GM23248 (cell line): ENCODE data around the gene RPAP2. TPM values are rescaled to one million over a fixed set of nuclear protein-coding genes. Genes with fewer than 3 reads are reported as not detected.
"Not testable (repeated sequence)": the region's sequence is repeated elsewhere in the genome, so short reads cannot be mapped to it uniquely, and the experiment has no call there.

Experiments
- DNase-seq: peaks from one replicate; pipeline ENCODE4 v3.0.0-alpha.2; 2015
- H2AFZ ChIP-seq: fragments of 200-600 bp; sonication (generic); 2 replicates; pipeline ENCODE4 v1.6.1; 2016; ENCODE audit warnings: antibody characterized with exemption
- H3F3A ChIP-seq: fragments of 200-600 bp; sonication (generic); 2 replicates; pipeline ENCODE4 v1.6.1; 2016; ENCODE audit warnings: mild to moderate bottlenecking, antibody characterized with exemption, mixed run types; ENCODE audit not compliant: insufficient read depth
- H3K27ac ChIP-seq: fragments of 200-600 bp; sonication (generic); 2 replicates; pipeline ENCODE4 v1.5.1; 2016; ENCODE audit warnings: mild to moderate bottlenecking
- H3K27me3 ChIP-seq: fragments of 200-600 bp; sonication (generic); replicated peaks from 2 replicates; pipeline ENCODE4 v1.6.1; 2016; ENCODE audit warnings: mild to moderate bottlenecking; ENCODE audit not compliant: insufficient read depth
- H3K36me3 ChIP-seq: fragments of 200-600 bp; sonication (generic); 2 replicates; pipeline ENCODE4 v1.6.1; 2016; ENCODE audit warnings: low read depth, mild to moderate bottlenecking
- H3K4me1 ChIP-seq: fragments of 200-600 bp; sonication (generic); 2 replicates; pipeline ENCODE4 v1.6.1; 2016; ENCODE audit warnings: mild to moderate bottlenecking; ENCODE audit not compliant: insufficient read depth
- H3K4me2 ChIP-seq: fragments of 200-600 bp; sonication (generic); one replicate; pipeline ENCODE4 v1.6.1; 2016; ENCODE audit warnings: mild to moderate bottlenecking; ENCODE audit not compliant: unreplicated experiment
- H3K4me3 ChIP-seq: fragments of 200-600 bp; sonication (generic); 2 replicates; pipeline ENCODE4 v1.5.1; 2016; ENCODE audit warnings: mild to moderate bottlenecking
- H3K79me2 ChIP-seq: fragments of 200-600 bp; sonication (generic); 2 replicates; pipeline ENCODE4 v1.6.1; 2016; ENCODE audit warnings: mild to moderate bottlenecking; ENCODE audit not compliant: insufficient read depth
- H3K9ac ChIP-seq: fragments of 200-600 bp; sonication (generic); 2 replicates; pipeline ENCODE4 v1.6.1; 2016; ENCODE audit warnings: mild to moderate bottlenecking
- H3K9me2 ChIP-seq: fragments of 200-600 bp; sonication (generic); 2 replicates; pipeline ENCODE4 v1.6.1; 2016; ENCODE audit warnings: mixed run types, mild to moderate bottlenecking, moderate library complexity; ENCODE audit not compliant: insufficient read depth
- H3K9me3 ChIP-seq: fragments of 200-600 bp; sonication (generic); one replicate; pipeline ENCODE4 v1.6.1; 2017; ENCODE audit warnings: low read depth
- H4K20me1 ChIP-seq: fragments of 200-600 bp; sonication (generic); 2 replicates; pipeline ENCODE4 v1.6.0; 2016; ENCODE audit not compliant: insufficient read depth
- EZH2 ChIP-seq: fragments of 200-600 bp; sonication (generic); IDR thresholded peaks from 2 replicates; pipeline ENCODE4 v1.6.1; 2018; ENCODE audit warnings: antibody characterized with exemption, mild to moderate bottlenecking; ENCODE audit not compliant: insufficient read depth, poor library complexity, severe bottlenecking
- EZH2phosphoT487 ChIP-seq: fragments of 200-600 bp; sonication (generic); IDR thresholded peaks from 2 replicates; pipeline ENCODE4 v1.6.1; 2018; ENCODE audit warnings: antibody characterized with exemption, moderate library complexity, mild to moderate bottlenecking, low read depth; ENCODE audit not compliant: insufficient read depth
- WGBS, 2 experiments: methylation state at CpG; one replicate each; pipeline ENCODE4 v1.1.6; 2015 to 2017; ENCODE audit warnings: low lambda C conversion rate in 2 of 2, low coverage in 1 of 2; ENCODE audit errors: missing lambda C conversion rate in 2 of 2; 5-methylcytosine and 5-hydroxymethylcytosine counted together
- in situ Hi-C: fragments of 300-500 bp; cut with MboI; formaldehyde crosslinking; loops from 2 replicates; pipeline ENCODE4 v1.15.0; 2020
- polyA plus RNA-seq: library from polyadenylated mRNA; unstranded; fragments of >200 nt; fragmentation: Nextera tagmentation; extraction: Ambion mirVana; gene quantifications from 2 replicates; pipeline ENCODE4 v1.2.1, GENCODE V29; 2016
- total RNA-seq: library from RNA; depleted of rRNA; stranded (reverse); fragments of >200 nt; shearing (Covaris generic); gene quantifications from 2 replicates; pipeline ENCODE4 v1.2.3, GENCODE V29; 2014

Gene RPAP2
- total and polyA plus RNA-seq, 2 experiments from 2014 or later: 17.4 to 25.8 TPM

DNA sequence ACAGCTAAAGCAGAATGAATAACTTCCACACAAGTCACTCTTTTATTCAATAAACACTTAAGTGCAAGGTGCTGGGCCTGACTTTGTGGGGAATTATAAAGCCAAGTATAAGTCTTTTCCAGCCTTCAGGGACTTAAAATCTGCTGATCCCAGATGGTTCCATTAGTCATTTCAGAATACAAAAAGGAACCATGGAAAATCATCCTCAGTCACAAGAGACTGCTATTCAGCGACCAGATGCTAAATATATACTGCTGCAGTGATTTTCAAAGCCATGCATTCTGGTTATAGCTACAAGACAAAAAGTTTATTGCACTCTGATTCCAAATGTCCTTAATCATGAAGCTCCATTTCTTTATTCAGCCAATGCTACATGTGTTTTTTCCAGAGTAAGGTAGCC is 25.8 kb upstream of the RPAP2 start:
- TF ChIP-seq EZH2 (no peak), EZH2phosphoT487 (no peak)
- 6 to 13% methylated on average over 1 of the region's 1 CpG for WGBS, 2 experiments
- in situ Hi-C loops: no loop called here

DNA sequence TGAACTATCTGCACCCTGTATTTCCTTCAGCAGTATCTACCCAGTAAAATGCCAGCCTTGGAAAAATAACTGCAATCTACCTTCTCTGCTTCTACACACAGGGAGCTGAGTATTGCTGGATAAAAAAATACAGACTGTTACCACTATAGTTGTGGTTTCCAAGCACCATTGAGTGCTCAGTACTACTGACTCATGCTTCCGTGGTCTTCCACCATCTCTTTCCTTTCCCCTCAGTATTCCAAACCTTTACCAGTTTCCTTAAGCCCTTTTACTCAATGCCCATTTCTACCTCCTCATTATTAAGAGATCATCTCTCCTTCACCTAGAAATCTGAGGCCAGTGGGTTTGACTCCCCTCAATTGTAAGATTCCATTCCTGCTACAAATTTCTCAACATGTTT is 23.9 kb upstream of the RPAP2 start:
- Histone ChIP-seq H3K27me3 (no peaks in the 10 kb centered on the region), H3K9ac (no peak overlapping the region), H3K4me1 (peaks cover 8% of the 10 kb centered on the region), H3K9me2 (no peaks in the 10 kb centered on the region), H3K4me3 (no peak overlapping the region), H2AFZ (no peak overlapping the region), H4K20me1 (no peaks in the 10 kb centered on the region), H3K27ac (no peak overlapping the region), H3K79me2 (no peaks in the 10 kb centered on the region), H3F3A (no peaks in the 10 kb centered on the region), H3K9me3 (no peaks in the 10 kb centered on the region), H3K4me2 (no peak overlapping the region), H3K36me3 (no peaks in the 10 kb centered on the region)
- WGBS, 2 experiments: 75 to 92% methylated on average over 1 of the region's 1 CpG
- in situ Hi-C loops: no loop called here
- peak; percentile 6 for DNase-seq
- TF ChIP-seq EZH2phosphoT487 (no peak), EZH2 (no peak)

More for the DNA sequence above, 25.8 kb upstream of the RPAP2 start:
- H3K9me3 ChIP-seq: no peaks in the 10 kb centered on the region
- H3K27ac ChIP-seq: no peak overlapping the region
- H3K79me2 ChIP-seq: no peaks in the 10 kb centered on the region
- no peaks in the 10 kb centered on the region for H3K27me3 ChIP-seq
- H4K20me1 ChIP-seq: no peaks in the 10 kb centered on the region
- no peak overlapping the region for H3K4me3 ChIP-seq
- H3K4me2 ChIP-seq: no peak overlapping the region
- peaks cover 7% of the 10 kb centered on the region; the same call in 1 of the 2 replicates for H3K36me3 ChIP-seq
- H3K4me1 ChIP-seq: peaks cover 8% of the 10 kb centered on the region
- no peak overlapping the region for H2AFZ ChIP-seq
- no peak for DNase-seq
- H3F3A ChIP-seq: no peaks in the 10 kb centered on the region
- no peak overlapping the region for H3K9ac ChIP-seq
- H3K9me2 ChIP-seq: no peaks in the 10 kb centered on the region

DNA sequence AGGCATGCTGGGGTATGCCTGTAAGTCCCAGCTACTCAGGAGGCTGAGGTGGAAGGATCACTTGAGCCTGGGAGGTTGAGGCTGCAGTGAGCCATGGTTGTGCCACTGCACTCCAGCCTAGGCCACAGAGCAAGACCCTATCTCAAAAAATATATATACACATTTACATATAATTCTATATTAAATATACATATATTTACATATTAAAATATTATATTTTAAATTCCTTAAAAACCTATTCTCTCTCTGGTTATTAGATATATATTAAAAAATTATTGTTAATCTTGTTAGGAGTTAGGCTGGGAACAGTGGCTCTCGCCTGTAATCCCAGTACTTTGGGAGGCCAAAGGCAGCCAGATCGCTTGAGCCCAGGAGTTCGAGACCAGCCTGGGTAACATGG is 22.8 kb upstream of the RPAP2 start:
- no peak overlapping the region for H3K27ac ChIP-seq
- H3K9me3 ChIP-seq: no peaks in the 10 kb centered on the region
- H3K9ac ChIP-seq: no peak overlapping the region
- TF ChIP-seq EZH2: no peak
- TF ChIP-seq EZH2phosphoT487: no peak
- H3K4me3 ChIP-seq: no peak overlapping the region
- H3K9me2 ChIP-seq: no peaks in the 10 kb centered on the region
- H3K79me2 ChIP-seq: no peaks in the 10 kb centered on the region
- H3K36me3 ChIP-seq: no peaks in the 10 kb centered on the region
- no peaks in the 10 kb centered on the region for H3K27me3 ChIP-seq
- WGBS, 2 experiments: 88 to 96% methylated on average over 3 of the region's 3 CpGs
- H3K4me1 ChIP-seq: peaks cover 8% of the 10 kb centered on the region
- in situ Hi-C loops: no loop called here
- H4K20me1 ChIP-seq: no peaks in the 10 kb centered on the region
- H2AFZ ChIP-seq: no peak overlapping the region
- no peaks in the 10 kb centered on the region for H3F3A ChIP-seq
- DNase-seq: no peak
- no peak overlapping the region for H3K4me2 ChIP-seq

DNA sequence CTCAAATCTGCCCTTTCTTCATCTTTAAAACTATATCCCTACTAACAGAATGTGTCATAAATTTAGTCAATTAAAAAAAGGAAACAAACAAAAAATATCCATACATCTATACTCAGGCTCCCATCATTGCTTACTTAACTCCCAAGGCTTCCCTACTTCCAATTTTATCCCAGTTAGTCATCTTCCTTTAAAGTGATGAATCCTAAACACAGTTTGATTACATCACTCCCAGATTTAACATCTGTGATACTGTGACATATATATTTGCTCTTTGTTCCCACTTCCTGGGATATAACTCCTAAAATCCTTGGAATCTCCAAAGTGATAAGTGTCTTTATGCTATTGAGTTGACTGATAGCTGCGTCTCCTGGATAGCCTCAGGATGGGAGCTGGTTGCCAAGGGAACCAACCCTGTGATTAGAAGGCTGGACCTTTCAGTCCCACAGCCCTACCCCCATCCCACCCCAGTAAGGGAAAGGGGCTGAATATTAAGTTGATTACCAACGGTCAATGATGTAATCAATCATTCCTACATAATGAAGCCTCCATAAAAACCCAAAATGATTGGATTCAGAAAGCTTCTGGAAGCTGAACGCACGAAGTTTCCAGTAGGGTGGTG is 21.6 kb upstream of the RPAP2 start:
- Histone ChIP-seq H3K79me2 (no peaks in the 10 kb centered on the region), H2AFZ (no peak overlapping the region), H3K4me1 (peaks cover 8% of the 10 kb centered on the region), H3K36me3 (no peaks in the 10 kb centered on the region), H4K20me1 (no peaks in the 10 kb centered on the region), H3K9ac (no peak overlapping the region), H3K27ac (no peak overlapping the region), H3K9me3 (no peaks in the 10 kb centered on the region), H3K27me3 (no peaks in the 10 kb centered on the region), H3K4me3 (no peak overlapping the region), H3F3A (no peaks in the 10 kb centered on the region), H3K9me2 (no peaks in the 10 kb centered on the region), H3K4me2 (no peak overlapping the region)
- TF ChIP-seq EZH2phosphoT487 (no peak), EZH2 (no peak)
- in situ Hi-C loops: no loop called here
- 93 to 97% methylated on average over 4 of the region's 4 CpGs for WGBS, 2 experiments
- DNase-seq: peak; percentile 61

DNA sequence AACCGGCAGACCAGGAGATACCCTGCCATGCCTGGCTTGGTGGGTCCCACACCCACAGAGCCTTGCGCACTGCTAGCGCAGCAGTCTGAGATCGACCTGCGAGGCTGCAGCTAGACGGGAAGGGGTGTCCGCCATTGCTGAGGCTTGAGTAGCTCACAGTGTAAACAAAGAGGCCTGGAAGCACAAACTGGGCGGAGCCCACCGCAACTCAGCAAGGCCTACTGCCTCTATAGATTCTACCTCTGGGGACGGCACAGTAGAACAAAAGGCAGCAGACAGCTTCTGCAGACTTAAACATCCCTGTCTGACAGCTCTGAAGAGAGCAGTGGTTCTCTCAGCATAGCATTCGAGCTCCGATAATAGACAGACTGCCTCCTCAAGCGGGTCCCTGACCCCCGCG is 19.1 kb upstream of the RPAP2 start:
- H3K4me3 ChIP-seq, H3K27me3 ChIP-seq, H2AFZ ChIP-seq, H3F3A ChIP-seq, H3K4me1 ChIP-seq, H3K79me2 ChIP-seq, H3K36me3 ChIP-seq, H3K9ac ChIP-seq, DNase-seq, H3K27ac ChIP-seq, H3K9me2 ChIP-seq, in situ Hi-C loops, H4K20me1 ChIP-seq, H3K9me3 ChIP-seq, H3K4me2 ChIP-seq: not testable (repeated sequence)
- WGBS, 2 experiments: 92 to 99% methylated on average over 15 of the region's 15 CpGs

DNA sequence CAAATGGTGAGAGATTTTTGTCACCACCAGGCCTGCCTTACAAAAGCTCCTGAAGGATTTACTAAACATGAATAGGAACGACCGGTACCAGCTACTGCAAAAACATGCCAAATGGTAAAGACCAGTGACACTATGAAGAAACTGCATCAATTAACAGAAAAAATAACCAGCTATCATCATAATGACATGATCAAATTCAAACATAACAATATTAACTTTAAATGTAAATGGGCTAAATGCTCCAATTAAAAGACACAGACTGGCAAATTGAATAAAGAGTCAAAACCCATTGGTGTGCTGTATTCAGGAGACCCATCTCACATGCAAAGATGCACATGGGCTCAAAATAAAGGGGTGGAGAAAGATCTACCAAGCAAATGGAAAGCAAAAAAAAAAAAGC is 17.4 kb upstream of the RPAP2 start:
- H3K9me3 ChIP-seq, H2AFZ ChIP-seq, H3K4me3 ChIP-seq, H3K27ac ChIP-seq, H3F3A ChIP-seq, H3K4me2 ChIP-seq, DNase-seq, H3K9ac ChIP-seq, H4K20me1 ChIP-seq, H3K4me1 ChIP-seq, in situ Hi-C loops, H3K9me2 ChIP-seq, H3K79me2 ChIP-seq, H3K27me3 ChIP-seq: not testable (repeated sequence)
- 100% methylated on average over 2 of the region's 2 CpGs for WGBS, 2 experiments
- H3K36me3 ChIP-seq: peaks cover 13% of the 10 kb centered on the region
